ENCODE results near the gene ARHGAP24. TPM values are rescaled to one million over a fixed set of nuclear protein-coding genes. Genes with fewer than 3 reads are reported as not detected.

The ARHGAP24 gene
- total RNA-seq, 1 donor: 52.5 TPM

GRCh38 chr4:85632981-85633380 lies 158.0 kb downstream of the ARHGAP24 start:
- no peak overlapping the region for H2AFZ ChIP-seq (ENCODE audit: low read length)
- H3K4me2 ChIP-seq (ENCODE audit: insufficient read depth, low read length): no peak overlapping the region
- H3K4me1 ChIP-seq (ENCODE audit: insufficient read depth, low read length): no peaks in the 10 kb centered on the region
- no peaks in the 10 kb centered on the region for H3K27me3 ChIP-seq (ENCODE audit: insufficient read depth, low read length)
- DNase-seq (ENCODE audit: insufficient read length, low spot score, missing footprints): no peak
- no peaks in the 10 kb centered on the region for H3K79me2 ChIP-seq (ENCODE audit: insufficient read depth, low read length)
- H3K36me3 ChIP-seq (ENCODE audit: insufficient read depth, low read length): no peaks in the 10 kb centered on the region
- H3K4me3 ChIP-seq (ENCODE audit: insufficient read depth, low read length): no peak overlapping the region
- no peak for TF ChIP-seq CTCF (IDR thresholded peaks at IDR 0.05; ENCODE audit: extremely low read depth, low read depth, low read length)
- H3K9me3 ChIP-seq (ENCODE audit: low read depth, low read length): no peaks in the 10 kb centered on the region
- no peaks in the 10 kb centered on the region for H4K20me1 ChIP-seq (ENCODE audit: insufficient read depth, low read length)
- H3K27ac ChIP-seq (ENCODE audit: low read depth, low read length): no peak overlapping the region

- H4K20me1 ChIP-seq (ENCODE audit: insufficient read depth, low read length): no peaks in the 10 kb centered on the region
- no peak overlapping the region for H3K4me3 ChIP-seq (ENCODE audit: insufficient read depth, low read length)
- no peak overlapping the region for H3K27ac ChIP-seq (ENCODE audit: low read depth, low read length)
- no peak overlapping the region for H3K4me2 ChIP-seq (ENCODE audit: insufficient read depth, low read length)
- H3K9me3 ChIP-seq (ENCODE audit: low read depth, low read length): no peaks in the 10 kb centered on the region
- no peak overlapping the region for H2AFZ ChIP-seq (ENCODE audit: low read length)
- H3K27me3 ChIP-seq (ENCODE audit: insufficient read depth, low read length): no peaks in the 10 kb centered on the region
- H3K36me3 ChIP-seq (ENCODE audit: insufficient read depth, low read length): no peaks in the 10 kb centered on the region
- H3K79me2 ChIP-seq (ENCODE audit: insufficient read depth, low read length): no peaks in the 10 kb centered on the region
- no peak for TF ChIP-seq CTCF (IDR thresholded peaks at IDR 0.05; ENCODE audit: extremely low read depth, low read depth, low read length)
- DNase-seq (ENCODE audit: insufficient read length, low spot score, missing footprints): no peak
- no peaks in the 10 kb centered on the region for H3K4me1 ChIP-seq (ENCODE audit: insufficient read depth, low read length)
These were observed 162.8 kb downstream of the ARHGAP24 start for GRCh38 chr4:85637778-85638177.

GRCh38 chr4:85639946-85640345 lies 165.0 kb downstream of the ARHGAP24 start:
- Histone ChIP-seq H3K4me3 (ENCODE audit: insufficient read depth, low read length) (no peak overlapping the region), H3K9me3 (ENCODE audit: low read depth, low read length) (no peaks in the 10 kb centered on the region)
- no peak for DNase-seq (ENCODE audit: insufficient read length, low spot score, missing footprints)

More at GRCh38 chr4:85639946-85640345, 165.0 kb downstream of the ARHGAP24 start:
- Histone ChIP-seq H3K27ac (ENCODE audit: low read depth, low read length) (no peak overlapping the region), H3K4me1 (ENCODE audit: insufficient read depth, low read length) (no peaks in the 10 kb centered on the region), H3K27me3 (ENCODE audit: insufficient read depth, low read length) (no peaks in the 10 kb centered on the region), H2AFZ (ENCODE audit: low read length) (no peak overlapping the region), H3K4me2 (ENCODE audit: insufficient read depth, low read length) (no peak overlapping the region), H4K20me1 (ENCODE audit: insufficient read depth, low read length) (no peaks in the 10 kb centered on the region), H3K79me2 (ENCODE audit: insufficient read depth, low read length) (no peaks in the 10 kb centered on the region), H3K36me3 (ENCODE audit: insufficient read depth, low read length) (no peaks in the 10 kb centered on the region)
- TF ChIP-seq CTCF (IDR thresholded peaks at IDR 0.05; ENCODE audit: extremely low read depth, low read depth, low read length): no peak
